Anterior cingulate cortex (tissue), 58 donors: ENCODE measurements around the gene NUBP1.
"Not testable (repeated sequence)": the region's sequence is repeated elsewhere in the genome, so short reads cannot be mapped to it uniquely, and the experiment has no call there.

Experiments used
- DNase-seq, 58 donors: peaks; one replicate each; lab custom pipeline; 2025; lab: John Stamatoyannopoulos, UW

NUBP1 gene

GRCh38 chr16:10745841-10746240 lies 2.2 kb downstream of the NUBP1 start:
- no peak for DNase-seq

GRCh38 chr16:10750793-10751192 lies 7.2 kb downstream of the NUBP1 start:
- no peak for DNase-seq

DNA sequence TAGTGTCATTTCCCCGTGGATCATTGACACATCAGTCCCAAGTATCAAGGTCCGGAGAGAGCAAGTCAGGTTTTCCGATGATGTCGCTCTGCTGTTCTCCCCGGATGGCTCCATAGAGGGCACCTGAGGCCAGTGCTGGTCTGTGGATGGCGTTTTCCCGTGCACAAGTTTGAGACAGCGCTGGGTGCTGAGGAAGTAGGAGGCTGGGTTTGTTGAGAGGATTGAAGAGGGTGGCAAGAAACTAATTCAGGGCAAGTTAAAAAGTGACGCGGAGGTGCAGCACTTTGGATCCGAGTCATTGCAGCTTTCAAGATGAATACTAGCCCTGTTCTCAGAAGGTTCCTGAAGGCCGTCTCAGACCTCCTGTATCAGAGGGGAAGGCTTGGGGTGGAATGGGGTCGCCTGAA lies 7.7 kb downstream of the NUBP1 start:
- peak in 1 of 58 donors; percentile 11 for DNase-seq

GRCh38 chr16:10752843-10753523 lies 9.3 kb downstream of the NUBP1 start:
- peak in 30 of 58 donors; percentile 5 to 74 (median 36) for DNase-seq

- DNase-seq: no peak
Observed at GRCh38 chr16:10753670-10754069, 10.0 kb downstream of the NUBP1 start.

GRCh38 chr16:10754941-10755340 lies 11.3 kb downstream of the NUBP1 start:
- DNase-seq: no peak

GRCh38 chr16:10756574-10756973 lies 12.9 kb downstream of the NUBP1 start:
- DNase-seq: no peak

DNA sequence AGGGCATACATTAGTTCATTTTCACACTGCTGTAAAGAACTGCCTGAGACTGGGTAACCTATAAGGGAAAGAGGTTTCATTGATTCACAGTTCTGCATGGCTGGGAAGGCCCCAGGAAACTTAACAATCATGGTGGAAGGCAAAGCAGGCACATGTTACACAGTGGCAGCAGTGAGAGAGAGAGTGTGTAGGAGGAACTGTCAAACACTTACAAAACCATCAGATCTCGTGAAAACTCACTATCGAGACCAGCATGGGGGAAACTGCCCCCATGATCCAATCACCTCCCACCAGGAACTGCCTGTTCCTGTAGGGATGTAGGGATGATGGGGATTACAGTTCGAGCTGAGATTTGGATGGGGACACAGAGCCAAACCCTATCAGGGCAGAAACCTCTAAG lies 17.2 kb downstream of the NUBP1 start:
- DNase-seq: peak in 6 of 58 donors; percentile 9 to 30 (median 16)

- peak in 1 of 58 donors; percentile 9 for DNase-seq
Observed at GRCh38 chr16:10761373-10761772, 17.7 kb downstream of the NUBP1 start.

DNA sequence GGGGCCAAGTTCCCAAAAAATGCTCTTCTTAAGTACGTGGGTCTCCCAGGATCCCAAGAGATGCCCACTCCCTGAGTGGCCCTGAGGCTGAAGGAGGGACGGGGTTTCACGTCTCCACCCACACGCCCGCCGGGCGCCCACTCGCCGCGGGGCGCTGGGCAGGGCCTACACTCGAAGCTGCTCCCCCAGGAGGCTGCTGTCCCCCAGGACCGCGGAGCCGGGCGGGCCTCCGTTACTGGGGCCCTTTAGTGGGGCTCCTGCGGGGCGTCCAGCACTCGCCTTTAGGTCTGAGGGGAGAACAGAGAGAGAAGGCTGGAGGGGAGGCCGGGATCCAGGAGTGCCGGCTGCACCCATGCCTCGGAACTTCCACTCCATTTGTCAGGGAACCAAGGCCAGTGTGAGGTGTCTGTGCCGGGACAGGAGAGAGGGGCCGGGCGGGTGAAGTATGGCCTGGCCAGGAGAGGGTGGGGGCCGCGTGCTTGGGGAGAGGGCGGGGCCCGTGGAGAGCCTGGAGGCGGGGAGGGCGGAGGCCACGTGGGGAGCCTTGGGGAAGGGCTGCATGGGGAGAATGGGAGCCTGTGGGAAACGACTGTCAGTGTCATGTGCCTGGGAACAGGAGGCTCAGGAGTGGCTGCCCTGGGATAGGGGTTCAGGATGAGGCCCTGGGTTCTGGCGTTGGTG lies 18.8 kb downstream of the NUBP1 start:
- DNase-seq: no peak

GRCh38 chr16:10763456-10763855 lies 19.8 kb downstream of the NUBP1 start:
- DNase-seq: no peak

GRCh38 chr16:10765772-10766171 lies 22.1 kb downstream of the NUBP1 start:
- no peak for DNase-seq

DNA sequence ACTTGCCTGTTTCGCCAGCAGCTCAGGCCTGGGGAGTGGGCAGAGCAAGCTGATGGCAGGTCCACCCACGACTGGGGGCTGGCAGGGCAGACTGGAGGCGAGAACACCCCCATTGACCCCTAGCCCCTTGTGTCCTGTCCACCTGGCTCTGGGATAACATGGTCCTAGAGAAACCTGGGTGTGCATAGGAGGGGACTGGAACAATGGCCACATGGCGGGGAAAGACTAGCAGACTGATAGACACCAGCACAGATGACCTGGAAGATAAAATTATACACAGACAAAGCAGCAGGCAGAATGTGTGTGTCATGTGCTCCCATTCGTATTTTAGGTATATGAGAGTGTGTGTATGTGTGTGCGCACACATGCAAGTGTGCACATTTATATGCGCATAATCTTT lies 23.5 kb downstream of the NUBP1 start:
- no peak for DNase-seq

- DNase-seq: no peak
Observed at GRCh38 chr16:10769381-10769780, 25.7 kb downstream of the NUBP1 start.

DNA sequence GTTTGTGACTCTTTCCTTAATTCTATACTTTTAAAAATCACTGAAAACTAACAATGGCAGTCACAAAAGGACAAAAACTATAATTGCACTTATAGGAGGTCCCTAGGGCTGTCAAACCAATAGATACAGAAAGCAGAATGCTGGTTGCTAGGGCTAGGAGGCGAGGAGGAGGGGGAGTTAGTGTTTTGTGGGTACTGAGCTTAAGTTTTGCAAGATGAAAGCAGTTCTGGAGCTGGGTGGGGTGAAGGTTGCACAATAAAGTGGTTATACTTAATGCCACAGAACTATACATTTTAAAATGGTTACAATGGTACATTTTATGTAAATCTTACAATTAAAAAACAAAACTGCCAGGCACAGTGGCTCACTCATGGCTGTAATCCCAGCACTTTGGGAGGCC lies 27.3 kb downstream of the NUBP1 start:
- no peak for DNase-seq

- DNase-seq: no peak
Observed at GRCh38 chr16:10776280-10776679, 32.6 kb downstream of the NUBP1 start.

DNA sequence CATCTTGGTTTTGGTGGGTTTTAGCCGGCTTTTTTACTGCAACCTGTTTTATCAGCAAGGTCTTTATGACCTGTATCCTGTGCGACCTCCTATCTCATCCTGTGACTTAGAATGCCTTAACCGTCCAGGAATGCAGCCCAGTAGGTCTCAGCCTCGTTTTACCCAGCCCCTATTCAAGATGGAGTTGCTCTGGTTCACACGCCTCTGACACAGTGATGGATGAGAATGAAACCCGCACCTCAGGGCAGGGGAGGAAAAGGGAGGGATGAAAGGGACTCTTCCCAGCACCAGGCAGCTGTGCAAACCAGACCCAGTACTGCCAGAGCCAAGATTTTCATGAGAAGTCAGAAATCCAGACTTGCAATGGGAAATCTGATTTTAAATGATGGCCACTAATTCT lies 33.3 kb downstream of the NUBP1 start:
- DNase-seq: not testable (repeated sequence)

DNA sequence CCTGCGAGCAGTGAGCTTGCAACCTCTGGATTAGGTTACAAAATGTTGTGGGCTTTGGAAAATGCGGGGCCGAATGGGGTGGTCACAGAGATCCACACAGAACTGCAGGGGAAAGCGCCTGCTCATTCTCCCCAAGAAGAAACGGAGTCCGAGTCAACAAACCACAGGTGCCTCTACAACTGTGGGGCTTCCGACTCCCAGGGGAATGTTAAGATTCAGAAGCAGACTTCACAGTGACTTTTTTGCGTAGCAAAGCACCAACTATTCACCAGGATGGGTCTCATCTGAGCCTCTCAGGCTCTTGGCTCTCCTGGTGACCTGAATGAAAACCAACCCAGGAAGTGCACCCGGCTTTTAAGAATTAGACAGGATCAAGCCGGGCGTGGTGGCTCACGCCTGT lies 33.7 kb downstream of the NUBP1 start:
- no peak for DNase-seq

DNA sequence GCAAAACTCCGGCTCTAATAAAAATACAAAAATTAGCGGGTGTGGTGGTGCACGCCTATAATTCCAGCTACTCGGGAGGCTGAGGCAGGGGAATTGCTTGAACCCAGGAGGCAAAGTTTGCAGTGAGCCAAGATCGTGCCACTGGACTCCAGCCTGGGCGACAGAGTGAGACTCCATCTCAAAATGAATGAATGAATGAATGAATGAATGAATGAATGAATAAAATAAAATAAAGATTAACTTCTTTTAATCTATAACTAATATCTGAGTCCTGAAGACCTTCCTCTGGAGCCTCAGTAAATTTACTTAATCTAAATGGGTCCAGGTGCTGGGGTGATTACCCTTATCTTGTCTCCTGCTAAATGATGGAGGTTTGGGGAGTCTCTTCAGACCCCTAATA lies 36.3 kb downstream of the NUBP1 start:
- not testable (repeated sequence) for DNase-seq

GRCh38 chr16:10780628-10781027 lies 37.0 kb downstream of the NUBP1 start:
- no peak for DNase-seq

DNA sequence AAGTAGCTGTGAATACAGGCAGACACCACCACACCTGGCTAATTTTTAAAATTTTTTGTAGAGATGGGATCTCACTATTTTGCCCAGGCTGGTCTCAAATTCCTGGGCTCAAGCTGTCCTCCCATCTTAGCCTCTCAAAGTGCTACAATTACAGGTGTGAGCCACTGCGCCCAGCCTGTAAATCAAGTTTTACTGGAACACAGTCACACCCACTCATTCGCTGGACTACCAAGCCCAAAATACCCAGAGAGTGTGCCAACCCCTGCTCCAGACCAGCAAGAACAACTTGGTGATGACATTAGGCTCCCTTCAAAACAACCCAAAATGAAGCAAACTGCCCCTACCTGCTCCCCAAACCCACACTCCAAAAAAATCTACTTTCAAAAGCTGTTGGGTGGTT lies 39.0 kb downstream of the NUBP1 start:
- no peak for DNase-seq

DNA sequence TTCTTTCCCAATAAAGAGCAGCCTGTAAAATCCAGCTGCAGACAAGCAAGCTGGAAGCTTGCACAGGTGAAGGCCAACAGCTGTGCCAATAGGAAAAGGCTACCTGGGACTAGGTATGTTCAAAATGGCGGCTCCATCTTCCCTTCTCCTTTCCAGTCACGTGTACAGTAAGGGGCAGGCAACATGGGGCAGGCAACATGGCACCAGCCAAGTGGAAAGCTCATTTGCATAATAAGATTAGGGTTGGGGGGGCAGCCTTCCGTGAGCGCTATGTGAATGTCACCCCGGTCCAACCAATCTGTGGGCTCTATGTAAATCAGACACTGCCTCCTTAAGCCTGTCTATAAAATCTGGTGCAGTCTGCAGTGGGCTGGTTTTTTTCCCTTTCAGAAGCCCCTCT lies 43.7 kb downstream of the NUBP1 start:
- DNase-seq: no peak
